KBM-7 (cell line): Measurements from ENCODE around the gene MRGPRE.

ENCODE experiments used
- DNase-seq: peaks from one replicate; pipeline ENCODE4 v3.0.0-alpha.2; 2015
- in situ Hi-C: fragments of 300-500 bp; cut with MboI; formaldehyde crosslinking; loops from 2 replicates; pipeline ENCODE4 v1.14.3; 2020; ENCODE audit warnings: low sequenced_read_pairs, low pct_unique_long_range_greater_than_20kb, mixed read lengths

MRGPRE gene

DNA sequence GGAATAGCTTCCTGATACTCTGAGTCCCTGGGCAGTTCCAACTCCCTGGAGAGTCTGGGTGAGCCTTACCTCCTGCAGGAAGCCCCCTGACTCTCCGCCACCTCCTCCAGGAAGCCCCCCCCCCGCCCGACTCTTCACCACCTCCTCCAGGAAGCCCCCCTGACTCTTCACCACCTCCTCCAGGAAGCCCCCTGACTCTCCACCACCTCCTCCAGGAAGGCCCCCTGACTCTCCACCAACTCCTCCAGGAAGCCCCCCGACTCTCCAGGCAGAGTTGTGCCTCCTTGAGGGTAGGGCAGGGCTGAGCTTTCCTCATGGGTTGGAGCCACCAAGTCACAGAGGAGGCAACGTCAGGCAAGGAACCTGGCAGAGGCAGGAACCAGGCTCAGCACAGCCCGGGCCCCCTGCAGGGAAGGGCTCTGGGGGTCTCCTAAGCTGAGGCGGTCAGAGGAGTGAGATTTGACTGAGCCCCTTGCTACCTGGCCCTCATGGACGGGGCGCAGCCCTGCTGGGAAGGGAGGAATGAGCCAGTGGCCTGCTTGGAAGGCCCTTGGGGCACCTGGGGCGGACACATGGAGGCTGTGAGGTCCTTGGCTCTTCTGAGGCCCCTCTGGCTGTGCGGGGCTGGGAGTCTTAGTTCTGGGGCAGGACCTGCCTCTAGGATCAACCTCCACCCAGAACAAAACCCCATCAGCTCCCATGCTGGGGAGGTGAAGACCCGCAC is 31.7 kb downstream of the MRGPRE start:
- in situ Hi-C loops = no loop called here
- DNase-seq = no peak

DNA sequence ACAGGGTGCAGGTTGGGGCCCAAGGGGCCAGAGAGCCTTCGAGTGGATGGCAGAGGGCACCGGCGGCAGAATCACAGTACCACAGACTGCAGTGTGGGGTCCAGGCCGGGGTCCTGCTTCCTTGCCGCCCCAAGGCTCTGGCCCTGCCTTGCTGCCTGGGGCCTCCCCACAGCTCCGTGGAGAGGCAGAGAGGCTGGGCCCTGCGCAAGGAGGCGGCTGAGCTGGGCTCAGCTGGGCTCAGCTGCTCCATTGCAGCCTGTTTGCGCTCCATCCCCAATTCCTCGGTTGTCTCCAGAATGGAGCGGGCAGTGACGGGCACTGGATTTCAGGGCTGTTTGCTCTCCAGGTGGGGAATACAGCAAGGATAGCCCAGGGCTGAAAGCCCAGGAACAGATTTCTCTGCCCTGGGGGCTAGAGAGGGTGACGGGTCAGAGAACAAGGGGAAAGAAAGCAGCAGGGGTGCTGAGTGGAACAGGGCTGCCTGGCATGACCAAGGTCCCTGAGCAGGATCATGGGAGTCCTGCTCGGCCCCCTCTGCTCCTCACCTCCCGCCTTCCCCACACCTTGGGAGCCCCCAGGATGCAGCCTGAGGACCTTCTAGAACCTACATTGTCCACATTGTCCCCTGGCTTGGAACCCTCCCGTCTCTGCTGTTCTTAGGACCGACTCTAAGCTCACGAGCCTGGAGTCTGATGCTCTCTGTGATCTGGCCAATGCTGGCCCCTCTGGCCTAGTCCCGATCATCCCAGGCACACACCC is 32.5 kb downstream of the MRGPRE start:
- DNase-seq = no peak
- in situ Hi-C loops = no loop called here

DNA sequence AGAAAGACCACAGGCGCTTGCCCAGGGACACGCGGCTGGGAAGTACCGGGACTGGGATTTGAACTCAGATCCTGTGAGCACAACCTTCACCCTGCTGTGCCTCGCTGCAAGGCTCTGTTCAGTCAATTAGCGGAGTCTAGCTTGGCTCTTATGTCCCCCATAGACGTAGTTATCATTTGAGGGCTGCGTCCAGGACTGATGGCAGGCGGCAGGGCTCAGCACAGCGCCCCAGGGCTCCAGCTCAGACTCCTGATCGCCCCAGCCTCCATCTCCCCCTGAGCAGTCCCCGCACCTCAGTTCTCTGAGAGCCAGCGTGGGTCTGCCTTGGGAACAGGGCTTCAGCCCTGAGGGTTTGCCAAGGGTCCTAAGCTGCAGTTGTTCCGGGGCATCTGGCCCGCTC is 33.4 kb downstream of the MRGPRE start:
- no peak for DNase-seq
- in situ Hi-C loops = no loop called here

DNA sequence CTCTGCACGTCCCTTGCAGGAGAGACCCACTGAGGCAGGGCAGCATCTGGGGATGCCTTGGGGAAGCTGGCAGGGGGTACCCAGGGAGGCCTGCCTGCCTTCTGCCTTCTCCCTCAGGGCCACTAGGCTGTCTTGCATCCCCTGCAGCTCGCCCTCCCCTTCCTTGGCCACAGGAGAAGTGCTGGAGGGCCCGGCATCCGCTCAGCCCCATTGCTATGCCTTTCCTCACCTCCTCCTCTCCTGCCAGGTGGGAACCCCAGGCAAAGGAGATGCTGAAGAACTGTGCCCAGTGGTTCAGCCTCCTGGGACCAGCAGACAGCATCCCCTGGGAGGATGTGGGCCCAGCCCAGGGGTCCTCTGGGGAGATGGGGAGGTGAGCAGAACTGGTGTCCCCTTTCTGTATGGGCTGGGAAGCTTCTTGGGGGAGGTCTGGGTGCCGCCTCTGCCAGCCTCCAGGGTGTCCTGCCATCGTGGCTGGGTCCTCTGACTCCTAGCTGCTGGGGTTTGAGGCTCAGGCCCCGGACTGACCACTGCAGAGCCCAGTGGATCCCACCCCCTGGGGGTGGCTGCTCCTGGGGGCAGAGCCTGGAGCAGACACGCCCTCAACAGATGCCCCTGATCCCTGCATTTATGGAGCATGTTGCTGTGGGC is 34.2 kb downstream of the MRGPRE start:
- in situ Hi-C loops = no loop called here
- DNase-seq = no peak

DNA sequence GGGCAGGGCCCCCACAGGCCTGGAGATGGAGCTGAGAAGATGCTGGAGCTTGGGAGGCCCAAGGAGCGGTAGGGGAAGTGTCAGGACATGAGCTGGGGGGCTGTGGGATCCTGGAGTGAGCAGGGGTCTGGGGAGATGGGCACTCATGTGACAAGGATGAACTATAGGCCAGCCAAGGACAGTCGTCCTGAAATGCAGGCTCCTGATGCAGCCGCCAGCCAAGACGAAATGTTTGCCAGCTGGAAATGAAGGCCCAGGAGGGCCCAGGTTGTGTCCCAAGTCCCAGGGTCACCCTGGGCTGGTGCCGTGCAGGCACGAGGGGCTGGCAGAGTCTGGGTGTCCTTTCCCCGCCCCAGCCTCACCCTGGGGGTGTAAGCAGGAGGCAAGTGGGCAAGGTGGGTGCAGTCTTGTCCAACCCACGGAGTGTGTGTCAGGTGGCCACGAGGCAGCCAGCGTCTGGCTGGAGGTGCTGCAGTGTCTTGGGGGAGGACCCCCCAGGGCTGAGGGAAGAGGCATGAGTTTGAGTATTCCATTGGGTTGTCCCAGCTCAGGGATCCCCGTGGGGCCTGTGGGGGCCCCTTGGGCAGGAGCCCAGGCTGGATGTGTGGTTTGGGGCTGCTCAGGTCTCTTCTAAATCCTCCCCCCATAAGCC is 35.0 kb downstream of the MRGPRE start:
- in situ Hi-C loops = no loop called here
- no peak for DNase-seq

DNA sequence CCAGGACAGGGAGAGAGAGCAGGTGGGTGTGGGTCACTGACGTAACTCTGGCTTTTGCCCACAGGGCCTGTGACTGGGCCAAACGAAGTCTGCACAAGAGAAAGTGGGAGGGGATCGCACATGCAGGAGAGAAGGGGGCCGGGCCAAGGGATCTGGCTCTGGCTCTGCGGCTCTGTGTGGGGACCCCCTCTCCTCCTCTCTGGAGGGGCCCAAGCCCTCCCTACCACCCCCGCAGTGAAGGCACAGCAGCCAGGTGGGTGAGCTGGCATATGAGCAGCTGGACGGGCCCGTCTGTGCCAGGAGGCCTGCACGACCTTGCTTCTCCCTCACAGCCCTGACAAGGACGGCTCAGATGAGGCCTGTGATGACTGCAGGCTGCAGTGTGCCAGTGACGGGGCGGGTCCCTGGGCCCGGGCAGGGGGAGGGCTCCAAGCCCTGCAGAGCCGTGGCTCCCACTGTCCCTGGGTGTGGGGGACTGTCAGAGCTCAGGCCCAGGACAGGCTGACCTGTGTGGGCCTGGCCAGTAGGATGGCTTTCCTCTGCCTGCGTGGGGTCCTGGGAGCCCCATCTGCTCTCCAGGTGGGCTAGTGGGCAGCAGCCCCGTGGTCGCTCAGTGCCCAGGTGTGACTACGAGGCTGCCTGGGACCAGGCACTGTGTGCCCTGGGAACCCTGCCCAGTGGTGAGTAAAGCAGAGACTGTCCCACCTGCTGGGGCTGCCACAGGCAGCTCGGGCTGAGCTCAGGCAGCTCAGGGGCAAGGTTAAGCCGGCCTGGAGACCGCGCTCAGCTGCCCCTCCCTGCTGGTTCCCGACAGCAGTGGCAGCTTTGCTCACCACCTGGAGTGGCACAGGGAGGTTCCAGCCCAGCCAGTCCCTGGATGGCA is 35.8 kb downstream of the MRGPRE start:
- in situ Hi-C loops = no loop called here
- no peak for DNase-seq

DNA sequence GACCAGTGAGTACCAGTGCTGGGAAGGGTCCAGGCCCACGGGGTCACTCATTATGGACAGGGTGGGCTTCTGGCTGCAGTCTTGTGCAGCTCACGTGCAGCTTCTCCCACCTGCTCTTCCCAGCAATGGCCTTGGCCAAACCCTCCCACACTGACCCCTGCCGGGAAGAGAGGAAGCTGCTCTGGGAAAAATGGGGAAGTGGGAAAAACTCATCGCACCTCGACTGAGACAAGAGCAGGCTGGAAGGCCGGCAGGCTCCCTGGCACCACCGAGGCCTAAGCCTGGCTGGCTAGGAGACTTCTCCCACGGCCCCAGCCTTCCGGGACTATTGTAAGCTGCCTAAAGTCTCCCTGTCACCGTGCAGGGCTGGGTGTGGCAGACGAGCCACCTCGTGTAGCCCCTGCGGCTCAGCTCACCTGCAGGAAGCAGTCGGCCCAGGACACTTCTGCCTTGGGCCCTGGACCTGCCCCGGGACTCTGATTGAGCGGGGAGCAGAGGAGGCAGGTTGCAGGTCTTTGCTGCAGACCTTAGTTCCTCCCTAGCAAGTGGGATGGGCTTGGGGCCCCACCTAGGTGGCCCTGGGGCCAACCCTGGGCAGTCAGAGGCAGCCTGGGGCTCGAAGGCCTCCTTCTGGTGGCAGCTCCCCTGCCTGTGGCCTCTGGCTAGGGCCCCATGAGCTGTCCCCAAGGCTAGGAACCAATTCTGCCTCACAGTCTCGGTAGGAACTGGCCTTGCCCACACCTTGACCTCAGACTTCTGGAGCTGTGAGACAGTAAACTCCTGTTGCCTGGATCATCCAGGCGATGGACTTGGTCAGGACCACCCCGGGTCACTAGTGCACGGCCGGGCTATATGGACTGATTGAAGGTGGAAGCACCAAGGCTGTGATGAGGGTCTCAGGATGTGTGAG is 36.7 kb downstream of the MRGPRE start:
- in situ Hi-C loops = no loop called here
- DNase-seq = peak; percentile 62

DNA sequence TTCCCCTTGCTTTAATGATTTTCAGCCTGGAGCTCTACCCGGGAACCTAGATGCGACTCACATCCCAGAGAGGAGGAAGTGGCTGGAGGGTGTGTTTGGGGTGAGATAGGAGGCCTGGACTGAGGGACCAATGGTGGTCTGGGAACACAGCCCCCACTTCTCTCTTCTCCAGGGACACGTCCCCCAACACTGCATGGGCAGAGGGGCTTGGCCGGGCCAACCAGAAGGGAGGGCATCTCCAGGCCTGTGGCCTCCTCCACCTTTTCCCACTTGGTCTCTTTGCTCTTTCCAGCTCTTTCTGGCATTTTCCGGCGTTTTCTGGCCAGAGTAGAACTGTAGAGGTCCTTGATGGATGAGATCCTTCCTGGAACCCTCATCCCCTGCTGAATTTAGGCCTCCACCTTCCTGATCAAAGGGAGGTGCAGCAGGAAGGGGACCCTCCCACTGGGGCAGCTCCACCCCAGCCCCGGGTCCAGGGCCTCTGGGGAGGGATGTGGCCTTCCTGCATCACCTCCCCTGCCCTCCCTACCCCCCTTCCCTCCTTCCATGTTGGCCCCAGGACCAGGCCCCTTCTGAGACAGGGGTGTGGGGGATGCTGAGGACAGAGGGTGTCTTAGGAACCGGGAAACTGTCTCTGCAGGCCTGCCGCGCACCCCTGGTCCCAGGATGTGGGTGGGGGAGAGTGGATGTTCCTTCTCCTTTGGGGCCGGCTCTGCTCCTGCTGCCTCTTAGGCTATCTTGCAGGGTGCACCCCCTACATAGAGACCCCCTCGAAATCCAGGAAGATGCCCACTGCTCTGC is 38.0 kb downstream of the MRGPRE start:
- in situ Hi-C loops = no loop called here
- DNase-seq = no peak

DNA sequence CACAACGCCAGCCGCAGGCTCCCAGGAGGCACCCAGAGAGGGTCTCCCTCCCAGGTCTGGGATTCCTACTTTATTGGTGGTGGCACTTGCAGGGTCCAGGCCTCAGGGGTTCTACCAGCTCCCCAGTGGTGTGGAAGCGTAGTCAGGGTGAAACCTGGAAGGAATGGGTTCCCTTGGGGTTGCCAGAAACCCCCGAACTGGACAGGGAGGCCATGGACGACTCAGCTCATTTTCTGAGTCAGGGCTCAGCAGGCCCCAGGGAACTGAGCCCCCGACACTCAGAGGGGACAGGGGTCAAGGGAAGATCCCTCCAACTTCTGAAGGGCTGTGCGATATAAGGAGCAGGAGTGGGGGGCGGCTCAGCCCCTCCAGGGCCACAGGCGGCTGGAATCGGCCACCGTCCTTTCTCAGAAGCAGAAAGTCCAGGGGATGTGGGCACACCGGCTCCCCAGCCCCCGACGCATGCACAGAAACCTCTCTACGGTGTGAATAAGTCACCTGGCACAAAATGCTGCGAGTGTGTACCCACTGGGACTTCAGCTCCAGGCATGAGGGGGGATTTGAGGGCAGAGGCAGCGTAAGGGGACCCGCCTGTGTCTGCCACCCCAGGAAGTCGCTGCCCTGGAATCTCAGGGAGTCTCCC is 38.7 kb downstream of the MRGPRE start:
- in situ Hi-C loops = no loop called here
- no peak for DNase-seq

DNA sequence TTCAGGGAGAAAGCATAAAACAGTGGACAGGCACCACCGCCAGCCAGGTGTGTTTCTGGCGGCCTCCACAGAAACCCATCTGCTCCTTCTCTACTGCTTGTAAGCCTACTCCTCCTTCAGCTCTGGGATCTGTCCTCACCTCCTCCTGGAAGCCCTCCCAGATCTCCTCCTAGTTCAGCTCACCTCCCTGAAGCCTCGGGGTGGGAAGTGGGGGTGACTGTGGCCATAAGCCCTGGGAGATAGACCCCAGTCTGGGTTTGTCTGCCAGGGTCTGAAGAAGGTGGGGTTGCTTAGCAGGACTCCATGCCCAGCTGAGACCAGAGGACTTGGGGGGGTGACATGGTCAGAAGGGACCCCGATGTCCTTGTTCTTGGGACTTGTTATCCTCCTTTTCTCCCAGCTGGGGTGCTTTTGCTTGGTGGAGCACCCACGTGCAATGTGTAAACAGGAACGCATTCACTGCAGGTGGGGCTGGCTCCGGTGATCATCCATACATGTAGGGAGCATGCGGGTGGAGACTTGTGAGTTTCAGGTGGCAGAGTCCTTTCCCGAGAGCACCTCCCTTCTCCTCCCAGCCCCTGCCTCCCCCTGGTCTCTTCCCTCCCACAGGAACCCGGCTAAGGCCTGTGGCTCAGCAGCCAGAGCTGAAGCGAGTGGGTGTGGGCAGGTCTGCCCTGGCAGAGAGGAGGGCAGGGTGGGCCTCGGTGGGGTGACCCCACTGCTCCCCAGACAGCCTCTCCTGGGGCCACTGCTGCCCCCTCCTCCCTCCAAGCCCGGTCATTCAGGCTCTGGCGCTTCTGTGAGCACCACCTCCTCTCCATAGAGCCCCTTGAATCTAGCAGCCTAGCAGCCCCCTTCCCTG is 39.5 kb downstream of the MRGPRE start:
- no peak for DNase-seq
- in situ Hi-C loops = no loop called here

DNA sequence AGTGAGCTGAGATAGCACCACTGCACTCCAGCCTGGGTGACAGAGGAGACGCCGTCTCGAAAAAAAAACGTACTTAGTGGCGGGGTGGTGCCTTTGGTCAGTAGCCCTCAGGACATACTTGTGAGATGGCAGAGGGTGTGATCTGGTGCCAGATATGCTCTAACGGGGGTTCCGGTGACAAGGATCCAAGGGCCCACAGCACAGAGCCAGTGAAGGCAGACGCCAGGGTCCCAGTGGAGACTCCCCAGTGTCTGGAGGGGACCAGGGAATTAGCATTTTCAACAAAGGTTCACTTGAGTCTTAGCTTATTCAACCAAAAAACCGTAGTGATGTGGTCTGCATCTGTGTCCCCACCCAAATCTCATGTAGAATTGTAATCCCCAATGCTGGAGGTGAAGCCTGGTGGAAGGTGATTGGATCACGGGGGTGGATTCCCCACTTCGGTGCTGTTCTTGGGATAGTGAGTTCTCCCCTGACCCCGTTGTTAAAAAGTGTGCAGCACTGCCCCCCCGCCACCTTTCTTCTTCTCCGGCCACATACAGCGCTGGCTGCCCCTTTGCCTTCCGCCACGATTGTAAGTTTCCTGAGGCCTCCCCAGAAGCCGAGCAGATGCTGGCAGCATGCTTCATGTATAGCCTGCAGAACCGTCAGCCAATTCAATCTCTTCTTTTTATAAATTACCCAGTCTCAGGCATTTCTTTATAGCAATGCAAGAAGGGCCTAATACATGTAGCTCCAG is 40.5 kb downstream of the MRGPRE start:
- in situ Hi-C loops = no loop called here
- DNase-seq = no peak

DNA sequence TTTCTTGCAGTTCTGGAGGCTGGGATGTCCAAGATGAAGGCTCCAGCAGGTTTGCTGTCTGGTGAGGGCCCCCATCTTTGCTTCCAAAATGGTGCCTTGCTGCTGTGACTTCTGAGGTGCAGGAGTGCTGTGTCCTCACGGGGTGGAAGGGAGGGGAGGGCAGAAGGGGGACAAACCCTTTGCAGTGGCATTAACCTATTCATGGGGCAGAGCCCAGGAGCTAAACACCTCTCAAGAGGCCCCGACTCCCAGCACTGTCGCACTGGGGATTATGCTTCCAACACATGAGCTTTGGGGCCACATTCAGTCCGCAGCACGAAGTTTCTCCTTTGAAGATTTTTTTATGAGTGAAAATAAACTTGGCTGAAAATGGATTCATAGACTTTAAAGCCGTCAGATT is 41.6 kb downstream of the MRGPRE start:
- in situ Hi-C loops = no loop called here
- no peak for DNase-seq

DNA sequence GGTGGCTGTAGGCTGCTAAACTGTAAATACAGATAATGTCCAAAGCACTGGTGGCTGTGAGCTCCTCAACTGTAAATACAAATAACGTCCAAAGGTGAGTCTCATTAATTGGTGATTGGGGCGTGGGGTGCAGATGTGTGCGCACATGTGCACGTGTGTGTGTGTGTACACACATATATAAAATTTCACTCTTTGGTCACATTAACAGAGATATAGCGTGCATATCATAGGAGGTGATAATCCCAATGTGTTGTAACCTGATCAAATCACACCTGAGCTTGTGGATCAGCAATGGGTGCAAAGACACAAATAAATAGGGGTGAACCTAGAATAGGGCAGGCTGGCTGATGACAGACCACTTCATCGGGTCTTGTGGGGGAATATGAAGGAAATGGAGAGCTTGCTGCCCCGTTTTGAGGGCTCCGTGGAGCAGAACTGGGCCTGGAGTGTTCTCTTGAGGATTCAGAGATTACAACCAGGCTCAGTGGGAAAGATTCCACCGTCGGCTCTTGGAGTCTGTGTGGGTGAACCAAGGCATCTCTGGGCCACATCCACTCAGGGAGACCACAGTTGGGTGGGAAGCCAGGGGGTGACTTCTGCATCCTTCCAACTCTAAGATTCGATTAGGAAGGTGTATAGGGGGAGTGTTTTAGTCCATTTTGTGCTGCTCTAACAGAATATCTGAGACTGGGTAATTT is 42.2 kb downstream of the MRGPRE start:
- in situ Hi-C loops = no loop called here
- DNase-seq = no peak

DNA sequence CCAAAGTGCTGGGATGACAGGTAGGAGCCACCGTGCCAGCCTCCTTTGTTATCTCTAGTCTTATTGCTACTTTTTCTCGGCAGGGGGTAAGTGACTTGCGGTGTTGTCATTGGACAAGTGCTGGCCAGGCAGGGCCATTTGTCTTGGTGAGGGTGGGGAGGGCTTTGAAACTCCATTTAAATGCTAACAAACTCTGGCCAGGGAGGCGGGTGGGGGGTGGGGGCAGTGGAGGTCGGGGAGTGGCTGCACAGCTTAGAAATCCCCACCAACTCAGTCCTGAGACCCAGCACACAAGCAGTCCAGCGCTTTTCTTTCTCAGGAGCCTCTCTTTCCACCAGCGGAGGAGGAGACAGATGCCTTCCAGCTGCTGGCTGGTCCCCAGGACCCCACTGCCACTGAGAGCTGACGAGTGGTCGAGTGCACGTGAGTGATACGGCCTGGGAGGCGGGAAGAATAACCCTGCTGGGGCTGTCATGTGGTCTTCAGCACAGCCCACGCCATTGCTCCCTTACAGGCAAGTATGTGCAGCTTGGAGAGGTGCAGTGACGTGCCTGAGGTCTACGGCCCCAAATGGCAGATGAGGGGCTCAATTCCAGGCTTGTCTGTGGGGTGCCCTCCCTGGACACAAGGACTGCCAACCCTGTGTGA is 42.9 kb downstream of the MRGPRE start:
- in situ Hi-C loops = no loop called here
- no peak for DNase-seq
